T-cell (primary cell): ENCODE results near the gene MYO1D. TPM values are rescaled to one million over a fixed set of nuclear protein-coding genes. Genes with fewer than 3 reads are reported as not detected.

Source experiments
- ATAC-seq, 4 experiments: fragments of 200-7000 bp in 3 of 4; fragments of 150-1000 bp in 1 of 4; cut with Tn5 transposase; replicated peaks in 1 of 4; 1 replicate in 3 of 4; 2 replicates in 1 of 4; pipeline ENCODE4 v1.10.0; 2021; ENCODE audit warnings: moderate library complexity in 3 of 4, mild to moderate bottlenecking in 2 of 4, moderate number of reproducible peaks in 1 of 4
- CTCF ChIA-PET, 2 donors: fragments of 300-600 bp; sonication (Branson Sonifier 250); formaldehyde crosslinking; loops; one replicate each; lab custom pipeline; 2022; ENCODE audit warnings: antibody characterized with exemption in 2 of 2; lab: Charles Lee
- POLR2A ChIA-PET, 2 donors: fragments of 300-600 bp; sonication (Branson Sonifier 250); formaldehyde crosslinking; loops; one replicate each; lab custom pipeline; 2022; ENCODE audit warnings: antibody characterized with exemption in 2 of 2; lab: Charles Lee
- DNase-seq, 35 experiments: peaks; one replicate each; pipeline versions ENCODE4 v3.0.0 to v3.0.0-alpha.2; 2013 to 2023
- H3K27ac ChIP-seq: one replicate; pipeline ENCODE4 v1.5.1; 2013; ENCODE audit warnings: low read length
- H3K27me3 ChIP-seq, 2 experiments: replicated peaks in 1 of 2; 1 replicate in 1 of 2; 2 replicates in 1 of 2; pipeline versions ENCODE4 v1.6.1 to v1.7.0; 2013; ENCODE audit warnings: low read length in 1 of 2, mixed read lengths in 1 of 2; ENCODE audit not compliant: control insufficient read depth in 2 of 2, insufficient read depth in 2 of 2; ENCODE audit errors: extremely low read depth in 1 of 2
- H3K36me3 ChIP-seq, 2 donors: 1 replicate in 1 of 2; 2 replicates in 1 of 2; pipeline versions ENCODE4 v1.6.1 to v1.7.0; 2013; ENCODE audit warnings: low read length in 1 of 2; ENCODE audit not compliant: control insufficient read depth in 2 of 2, insufficient read depth in 1 of 2; ENCODE audit errors: extremely low read depth in 1 of 2
- H3K4me1 ChIP-seq, 2 experiments: 1 replicate in 1 of 2; 2 replicates in 1 of 2; pipeline versions ENCODE4 v1.6.1 to v1.7.0; 2013; ENCODE audit warnings: low read length in 2 of 2, mixed read lengths in 1 of 2; ENCODE audit not compliant: insufficient read depth in 2 of 2, control insufficient read depth in 1 of 2; ENCODE audit errors: extremely low read depth in 1 of 2
- H3K4me3 ChIP-seq, 2 donors: 1 replicate in 1 of 2; 2 replicates in 1 of 2; pipeline versions ENCODE4 v1.5.1 to v1.7.0; 2013; ENCODE audit warnings: mild to moderate bottlenecking in 2 of 2, low read length in 1 of 2, moderate library complexity in 1 of 2; ENCODE audit not compliant: control insufficient read depth in 1 of 2; ENCODE audit errors: extremely low read depth in 1 of 2
- H3K9me3 ChIP-seq: 2 replicates; pipeline ENCODE4 v1.7.0; 2013
- H3K27ac Mint-ChIP-seq, 2 donors: one replicate each; pipeline ENCODE4 v1.8.0; 2020 to 2021; ENCODE audit warnings: mild to moderate bottlenecking in 2 of 2, mixed read lengths in 2 of 2
- H3K27me3 Mint-ChIP-seq, 2 donors: one replicate each; pipeline ENCODE4 v1.8.0; 2021 to 2022; ENCODE audit warnings: mixed read lengths in 2 of 2
- H3K36me3 Mint-ChIP-seq: one replicate; pipeline ENCODE4 v1.8.0; 2021; ENCODE audit warnings: mixed read lengths
- H3K4me1 Mint-ChIP-seq, 3 donors: one replicate each; pipeline ENCODE4 v1.8.0; 2020 to 2022; ENCODE audit warnings: mixed read lengths in 3 of 3, mild to moderate bottlenecking in 1 of 3
- H3K4me3 Mint-ChIP-seq, 3 donors: one replicate each; pipeline ENCODE4 v1.8.0; 2020 to 2022; ENCODE audit warnings: mild to moderate bottlenecking in 3 of 3, mixed read lengths in 3 of 3, moderate library complexity in 3 of 3
- H3K9me3 Mint-ChIP-seq, 3 donors: one replicate each; pipeline ENCODE4 v1.8.0; 2020 to 2022; ENCODE audit warnings: mixed read lengths in 3 of 3
- WGBS: methylation state at CpG from one replicate; pipeline ENCODE4 v1.1.5; 2013; ENCODE audit warnings: missing lambda C conversion rate; ENCODE audit not compliant: insufficient coverage; 5-methylcytosine and 5-hydroxymethylcytosine counted together
- total RNA-seq, 35 experiments: library from RNA in 6 of 35; stranded (reverse) in 6 of 35; fragments of 120-200 nt in 1 of 35; gene quantifications; one replicate each; pipeline versions ENCODE4 v1.2.1 to v1.2.4 and lab custom pipeline; 2013 to 2026

MYO1D gene
- total RNA-seq, 5 donors from 2014 or later (not counting 1 experiment from before 2014, with no cell fraction given), result 8.3 to 11.1 (median 9.5) TPM

GRCh38 chr17:32689348-32689747 is 187.6 kb downstream of the MYO1D start:
- 60% methylated on average over 1 of the region's 7 CpGs for WGBS

GRCh38 chr17:32688221-32688620 is 188.7 kb downstream of the MYO1D start:
- Mint-ChIP-seq H3K27me3 (peaks cover 2 to 8% of the 10 kb centered on the region in 2 donors), H3K27ac (no peak overlapping the region), H3K36me3 (peaks cover 17% of the 10 kb centered on the region), H3K9me3 (no peaks in the 10 kb centered on the region), H3K4me3 (no peak overlapping the region), H3K4me1 (peaks cover 0 to 4% (median 0%) of the 10 kb centered on the region in 3 donors)
- Histone ChIP-seq H3K4me3 (no peak overlapping the region), H3K27ac (no peak overlapping the region), H3K9me3 (no peaks in the 10 kb centered on the region), H3K36me3 (no peaks in the 10 kb centered on the region), H3K4me1 (peaks cover 0 to 2% of the 10 kb centered on the region in 2 experiments), H3K27me3 (no peaks in the 10 kb centered on the region)
- ATAC-seq (no peak), DNase-seq (no peak)
- 75% methylated on average over 2 of the region's 4 CpGs for WGBS
- POLR2A ChIA-PET, result no interaction called here
- CTCF ChIA-PET, result interaction anchor here in 1 of 2 donors (0.6 kb wide), 1 partner anchor 29 kb away, joined by 3 read pairs; no protein-coding TSS in a partner anchor

More at GRCh38 chr17:32689348-32689747, 187.6 kb downstream of the MYO1D start:
- Histone ChIP-seq H3K4me3 (no peak overlapping the region), H3K4me1 (peaks cover 0 to 2% of the 10 kb centered on the region in 2 experiments), H3K9me3 (no peaks in the 10 kb centered on the region), H3K36me3 (no peaks in the 10 kb centered on the region), H3K27ac (no peak overlapping the region), H3K27me3 (no peaks in the 10 kb centered on the region)
- peaks cover 0 to 4% (median 0%) of the 10 kb centered on the region in 3 donors for H3K4me1 Mint-ChIP-seq
- DNase-seq (no peak), ATAC-seq (no peak)
- H3K27me3 Mint-ChIP-seq, result peaks cover 0 to 4% of the 10 kb centered on the region in 2 donors
- peaks cover 15% of the 10 kb centered on the region for H3K36me3 Mint-ChIP-seq
- ChIA-PET CTCF (no interaction called here), POLR2A (no interaction called here)
- H3K4me3 Mint-ChIP-seq, result no peak overlapping the region
- H3K27ac Mint-ChIP-seq, result no peak overlapping the region
- no peaks in the 10 kb centered on the region for H3K9me3 Mint-ChIP-seq

- H3K4me1 Mint-ChIP-seq, result no peaks in the 10 kb centered on the region
- ATAC-seq (no peak), DNase-seq (no peak)
- no peak overlapping the region for H3K4me3 Mint-ChIP-seq
- no peaks in the 10 kb centered on the region for H3K4me1 ChIP-seq
- ChIA-PET POLR2A (no interaction called here), CTCF (no interaction called here)
- H3K27ac ChIP-seq, result no peak overlapping the region
- H3K27ac Mint-ChIP-seq, result no peak overlapping the region
- no peaks in the 10 kb centered on the region for H3K9me3 Mint-ChIP-seq
- 98% methylated on average over 6 of the region's 16 CpGs for WGBS
- no peaks in the 10 kb centered on the region for H3K36me3 ChIP-seq
- H3K9me3 ChIP-seq, result no peaks in the 10 kb centered on the region
- H3K36me3 Mint-ChIP-seq, result peaks cover 15% of the 10 kb centered on the region
- peaks cover 2 to 8% of the 10 kb centered on the region in 2 donors for H3K27me3 Mint-ChIP-seq
- no peak overlapping the region for H3K4me3 ChIP-seq
- no peaks in the 10 kb centered on the region for H3K27me3 ChIP-seq
These were observed 192.6 kb downstream of the MYO1D start for GRCh38 chr17:32684087-32684958.

GRCh38 chr17:32673964-32674363 is 203.0 kb downstream of the MYO1D start:
- Histone ChIP-seq H3K9me3 (no peaks in the 10 kb centered on the region), H3K4me1 (no peaks in the 10 kb centered on the region), H3K27ac (no peak overlapping the region), H3K27me3 (peaks cover 0 to 3% of the 10 kb centered on the region in 2 experiments), H3K4me3 (no peak overlapping the region), H3K36me3 (no peaks in the 10 kb centered on the region)
- Mint-ChIP-seq H3K4me3 (no peak overlapping the region), H3K9me3 (peaks cover 0 to 4% (median 0%) of the 10 kb centered on the region in 3 donors), H3K27me3 (peaks cover 0 to 4% of the 10 kb centered on the region in 2 donors), H3K36me3 (peaks cover 2% of the 10 kb centered on the region), H3K27ac (no peak overlapping the region), H3K4me1 (peaks cover 0 to 2% (median 0%) of the 10 kb centered on the region in 3 donors)
- no peak for DNase-seq
- WGBS, result no CpG with 5 or more reads among the region's 3 CpGs
- CTCF ChIA-PET, result interaction anchor here in 1 of 2 donors (0.7 kb wide), 1 partner anchor 13 kb away, joined by 4 read pairs; no protein-coding TSS in a partner anchor
- POLR2A ChIA-PET, result no interaction called here
- ATAC-seq, result no peak

- Histone ChIP-seq H3K4me3 (no peak overlapping the region), H3K4me1 (no peaks in the 10 kb centered on the region), H3K27ac (no peak overlapping the region), H3K36me3 (no peaks in the 10 kb centered on the region), H3K27me3 (peaks cover 0 to 3% of the 10 kb centered on the region in 2 experiments), H3K9me3 (no peaks in the 10 kb centered on the region)
- Mint-ChIP-seq H3K4me1 (peaks cover 0 to 2% (median 0%) of the 10 kb centered on the region in 3 donors), H3K27me3 (peaks cover 0 to 4% of the 10 kb centered on the region in 2 donors), H3K4me3 (no peak overlapping the region), H3K9me3 (peaks cover 0 to 4% (median 0%) of the 10 kb centered on the region in 3 donors), H3K27ac (no peak overlapping the region), H3K36me3 (peaks cover 2% of the 10 kb centered on the region)
- DNase-seq (no peak), ATAC-seq (no peak)
- CTCF ChIA-PET, result no interaction called here
- POLR2A ChIA-PET, result no interaction called here
- WGBS, result no CpG with 5 or more reads among the region's 1 CpG
These were observed 204.2 kb downstream of the MYO1D start for GRCh38 chr17:32672711-32673110.

- H3K27me3 Mint-ChIP-seq, result peaks cover 0 to 4% of the 10 kb centered on the region in 2 donors
- no peaks in the 10 kb centered on the region for H3K36me3 ChIP-seq
- no peaks in the 10 kb centered on the region for H3K9me3 ChIP-seq
- H3K4me3 ChIP-seq, result no peak overlapping the region
- no peak overlapping the region for H3K4me3 Mint-ChIP-seq
- CTCF ChIA-PET, result no interaction called here
- peaks cover 0 to 4% (median 0%) of the 10 kb centered on the region in 3 donors for H3K9me3 Mint-ChIP-seq
- H3K36me3 Mint-ChIP-seq, result peaks cover 2% of the 10 kb centered on the region
- peaks cover 0 to 3% of the 10 kb centered on the region in 2 experiments for H3K27me3 ChIP-seq
- no peak overlapping the region for H3K27ac Mint-ChIP-seq
- H3K4me1 ChIP-seq, result no peaks in the 10 kb centered on the region
- WGBS, result no CpG with 5 or more reads among the region's 1 CpG
- DNase-seq (no peak), ATAC-seq (no peak)
- POLR2A ChIA-PET, result no interaction called here
- peaks cover 0 to 2% (median 0%) of the 10 kb centered on the region in 3 donors for H3K4me1 Mint-ChIP-seq
- no peak overlapping the region for H3K27ac ChIP-seq
These were observed 205.0 kb downstream of the MYO1D start for GRCh38 chr17:32671896-32672295.
